K562 treated with DMSO at 1 percent for 48 hours (cell line): ENCODE measurements around the gene NEUROG3. TPM values are rescaled to one million over a fixed set of nuclear protein-coding genes. Genes with fewer than 3 reads are reported as not detected.

ENCODE experiments used
- total RNA-seq: library from RNA; unstranded; fragments of 300-600 nt; gene quantifications from 2 replicates; pipeline ENCODE4 v1.2.3, GENCODE V29; 2022; ENCODE audit warnings: low replicate concordance; ENCODE audit errors: extremely low read depth

NEUROG3 gene, protein sequence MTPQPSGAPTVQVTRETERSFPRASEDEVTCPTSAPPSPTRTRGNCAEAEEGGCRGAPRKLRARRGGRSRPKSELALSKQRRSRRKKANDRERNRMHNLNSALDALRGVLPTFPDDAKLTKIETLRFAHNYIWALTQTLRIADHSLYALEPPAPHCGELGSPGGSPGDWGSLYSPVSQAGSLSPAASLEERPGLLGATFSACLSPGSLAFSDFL
- total RNA-seq: not detected in 2 replicates

DNA sequence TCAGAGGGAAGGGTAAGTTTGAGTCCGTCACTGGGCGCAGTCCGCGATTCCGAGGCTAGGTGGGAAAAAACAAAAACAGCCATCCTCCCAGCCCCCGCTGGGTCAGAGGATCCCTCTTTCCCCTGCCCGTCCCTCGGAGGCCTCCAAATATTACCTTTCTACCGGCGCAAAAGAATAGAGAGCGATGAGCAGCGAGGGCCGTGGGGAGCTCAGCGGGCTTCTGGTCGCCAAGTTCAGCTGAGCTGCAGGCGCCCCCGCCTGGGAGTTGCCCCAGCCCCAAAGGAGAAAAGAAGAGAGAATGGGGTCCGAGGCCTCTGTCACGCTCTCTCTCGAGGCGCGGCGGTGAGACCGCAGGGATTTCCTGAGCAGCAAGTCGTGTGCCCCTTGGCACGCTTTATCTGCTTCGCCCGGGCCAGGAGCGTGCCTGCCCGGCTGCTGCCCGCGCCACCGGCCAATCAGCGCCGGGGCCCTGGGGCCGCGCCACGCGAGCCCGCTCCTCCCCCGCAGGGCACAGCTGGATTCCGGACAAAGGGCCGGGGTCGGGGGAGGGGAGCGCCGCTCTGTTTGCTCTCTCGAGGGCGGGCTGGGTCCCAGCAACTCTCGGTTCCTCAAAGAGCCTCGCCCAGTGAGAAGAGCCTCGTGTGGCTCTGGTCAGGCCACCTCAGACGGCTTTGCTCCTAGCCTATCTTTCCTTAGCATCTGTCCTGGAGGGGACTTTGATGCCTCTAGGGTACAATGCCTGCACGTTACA, at the start of gene NEUROG3:
TSS of gene NEUROG3 (minus strand) at position 367 of the 751 bp plus-strand sequence. CDS start 379 bp downstream, outside the sequence.

Other genes with a start within 250 kb of the NEUROG3 start
- gene TACR2, start 156.5 kb downstream of the NEUROG3 start, total RNA-seq: not detected in 2 replicates
- not detected in 2 replicates for gene TSPAN15, start 122.0 kb downstream of the NEUROG3 start, total RNA-seq
- not detected in 2 replicates for gene FAM241B, start 56.8 kb upstream of the NEUROG3 start, total RNA-seq
- gene COL13A1, start 228.5 kb upstream of the NEUROG3 start, total RNA-seq: not detected in 2 replicates